T-helper 2 cell treated with Interferon-gamma antibody and Interleukin-4, amounts not matched to agents 100 ng/mL and 5 ng/mL, for 36 hours (primary cell): ENCODE data around the gene KRTAP2-1. TPM values are rescaled to one million over a fixed set of nuclear protein-coding genes. Genes with fewer than 3 reads are reported as not detected.
"Not testable (repeated sequence)": the region's sequence is repeated elsewhere in the genome, so short reads cannot be mapped to it uniquely, and the experiment has no call there.

Source experiments
- intact Hi-C: fragments of 100-400 bp; cut with micrococcal nuclease; formaldehyde crosslinking; loops from one replicate; pipeline ENCODE4 v1.15.1; 2023
- total RNA-seq: library from RNA; stranded (reverse); gene quantifications from 2 replicates; pipeline ENCODE4 v1.2.3, GENCODE V29; 2022

Gene KRTAP2-1
- total RNA-seq, result not detected in 2 replicates

GRCh38 chr17:41046735-41047465, at the start of gene KRTAP2-1:
TSS of gene KRTAP2-1 (minus strand) at chr17:41047316. CDS start at chr17:41047267, 49 bp downstream.
- intact Hi-C loops, result not testable (repeated sequence)

- intact Hi-C loops, result no loop called here
Measured at GRCh38 chr17:41096055-41096454, 48.9 kb upstream of the KRTAP2-1 start.

GRCh38 chr17:41088760-41089352, 41.7 kb upstream of the KRTAP2-1 start:
- intact Hi-C loops, result not testable (repeated sequence)

GRCh38 chr17:41084100-41084856, 37.2 kb upstream of the KRTAP2-1 start, which contains the start of gene KRTAP4-7:
TSS of gene KRTAP4-7 (plus strand) at chr17:41084150. CDS start at chr17:41084207, 57 bp downstream.
- intact Hi-C loops, result not testable (repeated sequence)

- intact Hi-C loops, result not testable (repeated sequence)
Measured at GRCh38 chr17:41083427-41083826, 36.3 kb upstream of the KRTAP2-1 start.

GRCh38 chr17:41082626-41083025, 35.5 kb upstream of the KRTAP2-1 start:
- intact Hi-C loops, result no loop called here

GRCh38 chr17:41076788-41077187, 29.7 kb upstream of the KRTAP2-1 start:
- intact Hi-C loops, result no loop called here

- intact Hi-C loops, result no loop called here
Measured at GRCh38 chr17:41073676-41074075, 26.6 kb upstream of the KRTAP2-1 start.

GRCh38 chr17:41071606-41072360, 24.7 kb upstream of the KRTAP2-1 start:
- intact Hi-C loops, result no loop called here

- intact Hi-C loops, result no loop called here
Measured at GRCh38 chr17:41069031-41069430, 21.9 kb upstream of the KRTAP2-1 start.

- intact Hi-C loops, result no loop called here
Measured at GRCh38 chr17:41067281-41067680, 20.2 kb upstream of the KRTAP2-1 start.

- intact Hi-C loops, result no loop called here
Measured at GRCh38 chr17:41065829-41066624, 18.9 kb upstream of the KRTAP2-1 start, which contains the start of gene KRTAP2-4. TSS of gene KRTAP2-4 (minus strand) at chr17:41065879. CDS start at chr17:41065845, 34 bp downstream.

GRCh38 chr17:41065016-41065689, 18.0 kb upstream of the KRTAP2-1 start:
- intact Hi-C loops, result not testable (repeated sequence)

- intact Hi-C loops, result no loop called here
Measured at GRCh38 chr17:41064301-41064700, 17.2 kb upstream of the KRTAP2-1 start.

- intact Hi-C loops, result no loop called here
Measured at GRCh38 chr17:41063449-41063848, 16.3 kb upstream of the KRTAP2-1 start.

GRCh38 chr17:41061964-41062363, 14.8 kb upstream of the KRTAP2-1 start:
- intact Hi-C loops, result no loop called here

GRCh38 chr17:41060052-41060604, 13.0 kb upstream of the KRTAP2-1 start, which contains the start of gene KRTAP2-3:
TSS of gene KRTAP2-3 (minus strand) at chr17:41060114. CDS start at chr17:41060050, 64 bp downstream.
- intact Hi-C loops, result no loop called here

GRCh38 chr17:41059276-41060051, 12.3 kb upstream of the KRTAP2-1 start:
- intact Hi-C loops, result not testable (repeated sequence)

- intact Hi-C loops, result no loop called here
Measured at GRCh38 chr17:41058741-41059140, 11.6 kb upstream of the KRTAP2-1 start.
